NCI-H1092 (cell line): ENCODE measurements around the gene RAD51.

Experiments used
- DNase-seq: peaks from one replicate; lab custom pipeline; 2025; lab: John Stamatoyannopoulos, UW

RAD51 gene

GRCh38 chr15:40722354-40722753 is 27.4 kb downstream of the RAD51 start:
- DNase-seq: no peak

GRCh38 chr15:40722934-40723333 is 28.0 kb downstream of the RAD51 start:
- DNase-seq: no peak

GRCh38 chr15:40723919-40724318 is 28.9 kb downstream of the RAD51 start:
- no peak for DNase-seq

GRCh38 chr15:40731034-40731433 is 36.1 kb downstream of the RAD51 start:
- DNase-seq: no peak

DNA sequence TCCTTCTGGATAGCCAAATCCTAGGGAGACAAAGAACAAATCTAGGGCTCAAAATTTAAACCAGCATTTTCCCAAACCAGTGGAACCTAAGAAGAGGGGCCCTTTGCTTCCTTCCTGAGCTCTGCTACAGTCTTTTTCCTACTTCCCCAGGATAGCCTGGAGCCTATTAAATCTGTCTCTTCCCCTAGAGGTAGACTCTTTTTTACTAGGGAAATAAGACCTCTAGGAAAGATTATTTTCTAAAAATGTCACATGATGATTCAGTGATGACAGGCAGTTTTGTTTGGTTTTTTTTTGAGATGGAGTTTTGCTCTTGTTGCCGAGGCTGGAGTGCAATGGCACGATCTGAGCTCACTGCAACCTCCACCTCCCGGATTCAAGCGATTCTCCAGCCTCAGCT is 41.6 kb downstream of the RAD51 start:
- DNase-seq: no peak

DNA sequence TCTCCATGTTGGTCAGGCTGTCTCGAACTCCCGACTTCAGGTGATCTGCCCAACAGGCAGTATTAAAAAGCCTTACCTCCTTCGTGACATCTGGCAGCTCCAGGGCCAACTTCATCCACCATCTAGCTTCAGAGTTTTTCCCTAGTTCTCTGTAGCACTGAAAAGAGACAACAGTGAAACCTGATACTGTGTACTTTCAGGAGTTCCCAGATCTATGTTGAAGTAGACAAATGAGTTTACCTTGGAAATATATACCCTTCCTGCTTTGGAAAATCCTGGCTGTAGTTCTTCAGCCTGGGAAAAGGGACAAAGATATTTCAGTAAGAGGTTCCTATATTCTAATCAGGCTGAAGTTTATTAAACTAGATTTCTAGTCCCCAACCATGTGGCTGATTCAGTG is 42.1 kb downstream of the RAD51 start:
- no peak for DNase-seq

DNA sequence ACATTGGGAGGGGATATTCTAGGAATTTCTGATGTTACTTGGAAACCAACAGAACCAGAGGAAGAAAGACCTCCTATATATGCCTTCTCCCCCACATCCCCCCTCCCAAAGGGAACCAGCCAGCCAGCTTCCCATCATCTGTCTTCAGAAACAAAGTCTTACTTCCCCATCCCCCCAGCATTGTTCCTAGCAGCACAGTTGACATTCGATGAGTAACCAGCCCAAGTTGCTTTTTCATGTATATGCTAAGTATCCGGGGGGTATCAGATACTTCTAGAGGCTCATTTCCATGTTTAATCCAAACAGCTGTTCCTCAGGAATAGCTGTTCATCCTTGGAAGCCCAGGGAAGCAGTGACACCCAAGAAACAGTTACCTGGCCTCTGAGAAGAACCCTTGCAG is 44.1 kb downstream of the RAD51 start:
- no peak for DNase-seq

DNA sequence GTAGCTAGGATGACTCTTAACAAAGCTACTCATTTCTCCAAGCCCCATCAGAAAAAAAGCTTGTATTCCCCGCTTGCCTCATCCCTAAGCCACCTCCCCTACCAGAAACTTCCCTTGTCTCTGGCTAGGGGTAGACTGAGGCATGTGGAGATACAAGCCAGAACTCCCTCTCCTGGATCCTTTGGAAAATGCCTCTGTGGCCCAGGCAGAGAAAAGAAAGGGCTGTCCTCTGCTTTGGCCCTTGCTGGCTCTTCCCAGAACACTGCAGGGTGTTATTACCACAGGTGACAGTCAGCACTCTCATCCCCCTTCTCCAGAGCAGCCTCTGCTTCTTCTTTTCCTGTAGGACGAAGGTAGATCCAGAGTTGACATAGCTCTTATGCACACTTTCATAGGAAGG is 44.9 kb downstream of the RAD51 start:
- DNase-seq: no peak

DNA sequence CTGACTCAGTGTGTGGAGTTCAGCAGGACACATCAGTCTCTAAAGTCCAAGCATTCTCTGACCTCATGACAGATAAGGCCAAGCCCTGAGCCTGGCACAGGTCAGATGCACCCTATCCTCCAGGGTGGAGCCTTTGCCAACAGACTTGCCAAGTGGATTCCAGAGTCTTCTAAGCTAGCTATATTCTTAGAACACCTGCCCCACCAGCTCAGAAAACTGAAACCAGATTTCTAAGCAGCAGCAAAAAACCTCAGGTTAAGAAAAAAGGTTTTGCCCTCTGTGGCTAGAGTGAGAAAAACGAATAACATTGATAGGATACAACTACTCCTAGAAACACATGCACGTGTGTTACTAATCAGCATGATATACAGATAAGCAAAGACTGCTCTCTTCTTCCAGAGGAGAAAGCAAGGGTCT is 48.5 kb downstream of the RAD51 start:
- no peak for DNase-seq

GRCh38 chr15:40743921-40744814 is 49.2 kb downstream of the RAD51 start:
- no peak for DNase-seq

DNA sequence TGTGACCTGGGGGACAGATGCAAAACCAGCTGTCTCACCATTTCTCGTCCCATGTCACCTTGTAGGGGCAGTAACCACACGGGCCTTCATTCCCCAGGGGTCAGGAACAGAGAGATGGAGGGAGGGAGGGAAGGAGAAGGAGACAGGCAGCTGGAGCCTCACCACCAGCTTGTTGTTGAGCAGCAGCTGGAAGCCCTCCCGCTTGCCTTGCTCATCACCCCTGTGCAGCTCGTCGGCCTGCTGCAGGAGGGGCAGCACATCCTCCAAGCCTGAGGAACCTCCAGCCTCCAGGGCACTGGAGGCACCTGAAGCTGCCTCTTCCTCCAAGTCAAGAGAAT is 49.8 kb downstream of the RAD51 start:
- DNase-seq: no peak

- DNase-seq: no peak
Measured at GRCh38 chr15:40746916-40747418, 52.0 kb downstream of the RAD51 start.

- no peak for DNase-seq
Measured at GRCh38 chr15:40747685-40748631, 53.0 kb downstream of the RAD51 start.

GRCh38 chr15:40749151-40749630 is 54.2 kb downstream of the RAD51 start:
- no peak for DNase-seq

DNA sequence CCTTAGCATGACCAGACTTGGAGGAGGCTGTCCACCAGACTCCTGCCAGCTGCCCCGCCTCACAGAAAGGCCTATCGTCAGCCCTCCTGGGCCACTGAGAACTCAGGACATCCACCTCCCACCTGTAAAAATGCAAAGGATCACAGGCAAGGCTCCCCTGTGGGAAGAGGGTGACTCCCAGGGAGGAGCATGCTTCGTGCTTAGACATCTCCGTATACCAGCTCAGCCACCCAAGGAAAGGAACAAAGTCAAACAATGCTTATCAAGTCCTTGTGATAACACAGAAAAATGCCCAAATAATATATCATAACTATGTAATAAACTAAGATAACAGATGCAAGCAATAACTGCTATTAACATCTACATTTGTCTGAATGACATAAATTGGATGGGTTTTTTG is 55.9 kb downstream of the RAD51 start:
- DNase-seq: no peak

- DNase-seq: no peak
Measured at GRCh38 chr15:40751745-40752144, 56.8 kb downstream of the RAD51 start.

GRCh38 chr15:40754574-40754882 is 59.6 kb downstream of the RAD51 start:
- no peak for DNase-seq

DNA sequence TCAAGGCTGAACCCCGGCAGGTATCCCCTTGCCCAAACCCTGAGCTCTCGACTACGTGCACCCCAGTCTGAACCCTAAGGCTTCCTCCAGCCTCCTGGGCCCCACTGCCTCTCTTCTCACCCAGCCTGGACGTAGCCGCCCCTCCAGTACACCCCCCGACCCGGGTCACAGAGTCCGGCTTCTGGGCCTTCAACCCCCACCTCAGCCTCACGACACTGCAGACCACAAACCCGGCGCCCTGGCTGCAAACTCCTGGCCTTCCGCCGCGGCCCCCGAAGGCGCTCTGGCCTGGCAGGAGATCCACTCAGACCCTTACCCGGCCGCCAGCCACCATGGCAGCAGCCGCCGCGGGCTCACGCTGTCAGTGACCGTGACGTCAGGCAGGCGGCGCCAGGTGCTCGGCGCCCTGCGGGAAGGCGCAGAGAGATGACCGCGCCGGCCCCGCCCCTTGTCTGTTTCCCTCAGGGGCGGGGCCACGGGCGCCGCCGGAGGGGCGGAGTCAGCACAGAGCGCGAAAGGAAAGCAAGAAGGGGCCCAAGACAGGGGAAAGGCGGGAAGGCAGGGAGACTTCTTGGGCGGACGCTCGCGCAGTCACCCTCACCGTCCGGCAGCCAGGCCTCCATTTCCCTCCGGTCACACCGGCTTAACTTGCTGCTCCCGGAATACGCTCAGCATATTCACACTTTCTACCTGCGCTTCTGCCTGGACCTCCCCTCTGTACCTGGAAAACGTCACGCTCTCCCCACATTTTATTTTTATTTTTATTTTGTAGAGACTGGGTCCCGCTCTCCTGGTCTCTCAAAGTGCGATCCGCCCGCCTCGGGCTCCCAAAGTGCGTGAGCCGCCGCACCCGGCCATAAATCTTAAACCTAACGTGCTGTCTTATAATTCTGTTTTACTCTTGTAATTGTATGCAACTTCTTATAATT is 60.2 kb downstream of the RAD51 start, which contains the start of gene RMDN3:
TSS of gene RMDN3 (minus strand) at position 372 of the 929 bp plus-strand sequence. CDS start 471 bp downstream, outside the sequence.
- peak; percentile 81 for DNase-seq

- DNase-seq: no peak
Measured at GRCh38 chr15:40755812-40756208, 60.8 kb downstream of the RAD51 start.

DNA sequence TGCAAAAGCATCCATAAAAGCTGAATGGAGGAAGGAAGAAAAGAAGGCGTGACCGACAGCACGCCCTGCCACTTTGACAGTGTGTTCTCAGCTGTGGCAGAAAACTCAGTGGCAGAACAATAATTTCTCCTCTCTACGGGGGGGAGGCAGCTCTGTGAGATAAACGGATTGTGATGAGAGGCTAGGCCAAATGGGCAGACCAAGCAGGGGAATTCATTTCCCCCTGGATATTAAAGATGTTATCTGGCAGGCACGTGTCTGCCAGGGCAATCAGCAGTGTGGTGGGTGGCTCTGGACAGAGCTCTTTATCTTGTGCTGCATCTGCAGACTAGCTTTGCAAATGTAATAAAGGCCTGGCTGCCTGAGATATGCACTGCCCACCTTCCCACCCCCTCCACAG is 62.0 kb downstream of the RAD51 start:
- no peak for DNase-seq

- no peak for DNase-seq
Measured at GRCh38 chr15:40759961-40760360, 65.0 kb downstream of the RAD51 start.
